GM18873 (cell line): ENCODE results near the gene CYP27C1.
"Not testable (repeated sequence)": the region's sequence is repeated elsewhere in the genome, so short reads cannot be mapped to it uniquely, and the experiment has no call there.

Experiments
- ATAC-seq: cut with Tn5 transposase; IDR thresholded peaks from one replicate; pipeline ENCODE4 v1.9.1; 2021; ENCODE audit warnings: mild to moderate bottlenecking, moderate library complexity, moderate number of reproducible peaks; ENCODE audit not compliant: unreplicated experiment, low FRiP score

Gene CYP27C1

GRCh38 chr2:127220102-127220767, at the start of gene CYP27C1:
Gene CYP27C1 (minus strand): TSS chr2:127220299. CDS start chr2:127220270, 29 bp downstream.
- ATAC-seq: no peak

- no peak for ATAC-seq
Measured at GRCh38 chr2:127261804-127262406, 41.8 kb upstream of the CYP27C1 start.

GRCh38 chr2:127259355-127259754, 39.3 kb upstream of the CYP27C1 start:
- no peak for ATAC-seq

- ATAC-seq: no peak
Measured at GRCh38 chr2:127256866-127257265, 36.8 kb upstream of the CYP27C1 start.

- no peak for ATAC-seq
Measured at GRCh38 chr2:127256381-127256780, 36.3 kb upstream of the CYP27C1 start.

GRCh38 chr2:127255721-127256120, 35.6 kb upstream of the CYP27C1 start:
- no peak for ATAC-seq

GRCh38 chr2:127255146-127255545, 35.0 kb upstream of the CYP27C1 start:
- ATAC-seq: no peak

GRCh38 chr2:127254386-127254981, 34.4 kb upstream of the CYP27C1 start:
- no peak for ATAC-seq

- not testable (repeated sequence) for ATAC-seq
Measured at GRCh38 chr2:127241184-127241583, 21.1 kb upstream of the CYP27C1 start.

GRCh38 chr2:127239395-127239794, 19.3 kb upstream of the CYP27C1 start:
- no peak for ATAC-seq

- ATAC-seq: not testable (repeated sequence)
Measured at GRCh38 chr2:127237768-127238167, 17.7 kb upstream of the CYP27C1 start.

- ATAC-seq: no peak
Measured at GRCh38 chr2:127235082-127235702, 15.1 kb upstream of the CYP27C1 start.

- no peak for ATAC-seq
Measured at GRCh38 chr2:127233710-127234109, 13.6 kb upstream of the CYP27C1 start.

- ATAC-seq: no peak
Measured at GRCh38 chr2:127231130-127231865, 11.2 kb upstream of the CYP27C1 start.

- no peak for ATAC-seq
Measured at GRCh38 chr2:127229555-127229954, 9.5 kb upstream of the CYP27C1 start.

GRCh38 chr2:127228102-127228501, 8.0 kb upstream of the CYP27C1 start:
- no peak for ATAC-seq

- ATAC-seq: not testable (repeated sequence)
Measured at GRCh38 chr2:127227264-127227660, 7.2 kb upstream of the CYP27C1 start.

- peak; percentile 85 for ATAC-seq
Measured at GRCh38 chr2:127226520-127227263, 6.6 kb upstream of the CYP27C1 start.

- ATAC-seq: no peak
Measured at GRCh38 chr2:127226132-127226519, 6.0 kb upstream of the CYP27C1 start.
